Muscle layer of colon (tissue), 2 donors: Measurements from ENCODE around the gene MAGI1.

ENCODE experiments used
- H3K27ac ChIP-seq: one replicate; pipeline ENCODE4 v1.7.0; 2013; ENCODE audit warnings: low read depth, mild to moderate bottlenecking, low read length, moderate library complexity
- H3K27me3 ChIP-seq, 2 donors: one replicate each; pipeline ENCODE4 v1.7.0; 2013; ENCODE audit warnings: low read length in 2 of 2, mild to moderate bottlenecking in 2 of 2; ENCODE audit not compliant: insufficient read depth in 2 of 2, control insufficient read depth in 1 of 2
- H3K36me3 ChIP-seq: one replicate; pipeline ENCODE4 v1.7.0; 2013; ENCODE audit warnings: mild to moderate bottlenecking, low read length; ENCODE audit not compliant: insufficient read depth
- H3K4me1 ChIP-seq: one replicate; pipeline ENCODE4 v1.7.0; 2013; ENCODE audit warnings: mild to moderate bottlenecking, low read length; ENCODE audit not compliant: insufficient read depth
- H3K4me3 ChIP-seq, 2 donors: one replicate each; pipeline ENCODE4 v1.7.0; 2013; ENCODE audit warnings: low read length in 2 of 2, low read depth in 1 of 2, mild to moderate bottlenecking in 1 of 2, moderate library complexity in 1 of 2
- H3K9ac ChIP-seq: one replicate; pipeline ENCODE4 v1.7.0; 2013; ENCODE audit warnings: low read length
- H3K9me3 ChIP-seq: one replicate; pipeline ENCODE4 v1.7.0; 2013; ENCODE audit warnings: mild to moderate bottlenecking, low read length
- donor health status: abdominal sarcoma.
- donor health status: Adenocarcinoma of cecum.

MAGI1 gene

DNA sequence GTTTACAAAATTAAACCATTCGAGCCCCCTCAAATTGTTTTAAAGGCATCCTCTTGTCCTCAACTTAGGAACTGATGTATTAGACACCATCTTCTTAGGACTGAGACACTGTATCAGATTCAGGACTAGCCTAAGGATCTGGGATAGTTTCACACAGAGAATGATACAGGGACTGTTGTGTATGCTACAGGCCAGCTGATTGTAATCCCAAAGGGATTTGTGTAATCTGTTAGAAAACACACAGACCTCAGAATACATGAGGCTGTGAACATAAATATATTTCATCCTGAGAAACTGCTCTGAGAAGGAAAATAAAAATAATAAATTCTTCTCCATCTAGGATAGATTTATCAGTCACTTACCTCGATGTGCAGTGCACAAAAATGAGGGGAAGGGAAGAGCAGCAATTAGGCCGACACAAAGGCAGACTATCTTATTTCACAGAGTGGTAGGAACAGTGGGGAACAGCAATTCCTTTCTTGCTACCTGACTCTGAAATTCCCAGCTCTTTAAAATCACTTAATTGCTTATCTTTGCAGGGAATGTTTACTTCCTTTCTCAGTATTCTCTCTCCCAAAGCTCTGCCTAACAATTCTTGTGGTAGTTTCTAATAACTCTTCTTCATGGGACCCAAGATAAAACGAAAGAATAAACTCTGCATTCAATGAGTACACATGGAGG, 322.5 kb downstream of the MAGI1 start:
- H3K9me3 ChIP-seq, result no peaks in the 10 kb centered on the region
- H3K27me3 ChIP-seq, result no peaks in the 10 kb centered on the region
- no peak overlapping the region for H3K9ac ChIP-seq
- H3K36me3 ChIP-seq, result no peaks in the 10 kb centered on the region
- no peak overlapping the region for H3K4me3 ChIP-seq
- no peak overlapping the region for H3K27ac ChIP-seq
- H3K4me1 ChIP-seq, result no peaks in the 10 kb centered on the region

DNA sequence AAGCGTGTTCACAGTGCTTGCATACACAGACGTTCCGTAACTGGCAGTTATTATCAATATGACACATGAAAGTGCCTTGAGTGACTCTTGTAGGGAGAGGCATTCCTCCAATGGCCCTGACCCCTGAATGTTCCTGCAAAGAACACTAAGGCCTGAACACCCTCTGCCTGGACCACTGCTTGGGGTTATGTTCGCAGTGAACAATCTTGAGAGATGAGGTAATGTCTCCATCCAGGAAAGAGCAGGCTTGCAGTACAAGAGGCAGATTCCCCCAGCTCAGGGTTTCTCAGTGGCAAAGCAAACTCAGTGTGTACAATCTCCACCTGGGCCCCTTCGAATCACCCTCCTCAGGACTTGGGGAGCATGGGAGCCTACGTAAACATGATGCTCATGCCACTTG, 324.6 kb downstream of the MAGI1 start:
- Histone ChIP-seq H3K4me1 (no peaks in the 10 kb centered on the region), H3K36me3 (no peaks in the 10 kb centered on the region), H3K27ac (no peak overlapping the region), H3K9ac (no peak overlapping the region), H3K4me3 (no peak overlapping the region), H3K27me3 (no peaks in the 10 kb centered on the region), H3K9me3 (no peaks in the 10 kb centered on the region)

DNA sequence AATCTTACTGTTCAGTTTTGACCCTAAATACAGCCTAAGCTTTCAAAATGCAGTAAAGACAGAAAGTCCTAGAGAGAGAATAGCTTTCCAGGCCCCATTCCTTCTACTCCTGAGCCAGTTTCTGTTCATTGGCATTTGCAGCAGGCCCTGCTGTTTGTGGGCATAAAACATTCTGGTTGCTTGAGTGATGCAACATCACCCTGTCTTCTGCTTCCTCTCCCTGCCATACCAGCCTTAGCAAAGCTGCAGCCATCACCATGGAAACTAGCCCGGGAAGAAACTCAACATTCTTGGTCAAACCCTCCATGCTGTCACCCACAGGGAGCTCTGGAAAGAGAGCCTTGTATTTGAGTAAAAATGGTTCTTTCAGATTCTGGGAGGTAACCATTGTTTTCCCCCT, 325.7 kb downstream of the MAGI1 start:
- no peaks in the 10 kb centered on the region for H3K4me1 ChIP-seq
- H3K36me3 ChIP-seq, result no peaks in the 10 kb centered on the region
- H3K27ac ChIP-seq, result no peak overlapping the region
- H3K4me3 ChIP-seq, result no peak overlapping the region
- no peaks in the 10 kb centered on the region for H3K27me3 ChIP-seq
- no peak overlapping the region for H3K9ac ChIP-seq
- no peaks in the 10 kb centered on the region for H3K9me3 ChIP-seq

DNA sequence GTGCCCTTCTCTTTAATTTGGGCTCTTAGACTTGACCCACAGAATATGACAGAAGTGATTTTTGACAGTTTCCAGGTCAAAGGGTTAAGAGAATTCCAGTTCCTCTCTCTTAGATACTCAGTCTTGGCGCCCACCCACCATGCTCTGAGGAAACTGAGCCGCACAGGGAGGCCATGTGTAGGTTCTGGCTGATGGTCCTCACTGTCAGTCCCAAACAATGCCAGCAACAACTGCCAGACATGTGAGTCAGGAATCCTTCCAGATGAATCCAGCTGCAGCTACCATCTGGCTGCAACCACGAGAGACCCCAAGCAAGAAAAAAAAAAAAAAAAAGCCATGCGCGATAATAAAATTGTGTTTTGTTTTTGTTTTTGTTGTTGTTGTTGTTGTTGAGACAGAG, 326.6 kb downstream of the MAGI1 start:
- H3K27ac ChIP-seq, result no peak overlapping the region
- H3K4me1 ChIP-seq, result no peaks in the 10 kb centered on the region
- H3K36me3 ChIP-seq, result no peaks in the 10 kb centered on the region
- no peaks in the 10 kb centered on the region for H3K27me3 ChIP-seq
- H3K9ac ChIP-seq, result no peak overlapping the region
- no peak overlapping the region for H3K4me3 ChIP-seq
- H3K9me3 ChIP-seq, result no peaks in the 10 kb centered on the region

DNA sequence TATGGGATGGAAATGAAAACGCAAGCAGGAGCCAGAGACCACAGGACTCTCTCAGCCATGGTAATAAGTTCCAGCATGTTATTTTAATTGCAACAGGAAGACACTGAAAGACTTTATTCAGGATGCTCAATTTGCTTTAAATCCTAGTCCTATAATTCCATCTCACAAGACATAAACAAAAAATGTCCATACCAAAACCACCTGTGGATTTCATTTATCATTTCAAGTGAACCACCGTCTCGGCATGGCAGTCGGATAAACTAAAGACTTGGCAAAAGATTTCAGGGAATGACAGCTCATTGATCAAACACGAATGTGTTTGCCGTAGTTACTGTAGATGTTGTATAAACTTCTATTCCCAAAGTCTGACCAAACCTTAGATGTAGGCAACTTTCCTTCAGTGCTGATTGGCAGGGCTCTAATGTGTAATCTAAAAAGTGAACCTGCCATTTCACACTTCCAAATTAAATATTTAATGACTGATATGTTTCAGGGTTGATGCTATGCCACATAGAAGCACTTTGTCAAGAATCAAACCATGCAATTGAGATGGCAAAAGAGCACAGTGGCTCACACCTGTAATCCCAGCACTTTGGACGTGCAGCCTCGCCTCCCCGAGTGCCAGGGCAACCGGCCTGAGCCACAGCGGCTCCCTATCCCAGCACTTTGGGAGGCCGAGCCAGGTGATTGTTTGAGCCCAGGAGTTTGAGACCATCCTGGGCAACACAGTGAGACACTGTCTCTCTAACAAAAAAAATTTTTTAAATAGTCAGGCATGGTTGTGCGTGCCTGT, 331.7 kb downstream of the MAGI1 start:
- Histone ChIP-seq H3K4me1 (no peaks in the 10 kb centered on the region), H3K9ac (no peak overlapping the region), H3K9me3 (no peaks in the 10 kb centered on the region), H3K36me3 (no peaks in the 10 kb centered on the region), H3K27ac (no peak overlapping the region), H3K4me3 (no peak overlapping the region), H3K27me3 (no peaks in the 10 kb centered on the region)

DNA sequence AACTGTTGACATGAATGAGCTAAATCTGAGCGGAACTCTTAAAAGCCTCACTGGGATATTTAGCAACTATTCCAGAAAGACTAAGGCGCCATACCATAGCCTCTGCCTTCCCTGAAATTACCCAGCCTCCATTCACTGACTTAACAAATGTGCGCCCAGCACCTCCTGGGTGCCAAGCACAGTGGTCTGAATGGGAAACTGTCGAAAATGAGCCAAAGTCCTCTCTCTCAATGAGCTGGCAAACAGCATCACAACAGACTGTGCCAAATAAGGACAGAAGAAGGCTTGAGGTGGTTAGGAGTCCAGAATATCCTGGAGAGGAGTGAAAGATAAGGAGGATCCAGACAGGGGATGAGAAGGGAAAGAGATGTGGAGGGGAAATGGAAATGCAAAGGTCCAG, 332.4 kb downstream of the MAGI1 start:
- Histone ChIP-seq H3K4me3 (no peak overlapping the region), H3K9me3 (no peaks in the 10 kb centered on the region), H3K36me3 (no peaks in the 10 kb centered on the region), H3K4me1 (no peaks in the 10 kb centered on the region), H3K9ac (no peak overlapping the region), H3K27me3 (no peaks in the 10 kb centered on the region), H3K27ac (no peak overlapping the region)

DNA sequence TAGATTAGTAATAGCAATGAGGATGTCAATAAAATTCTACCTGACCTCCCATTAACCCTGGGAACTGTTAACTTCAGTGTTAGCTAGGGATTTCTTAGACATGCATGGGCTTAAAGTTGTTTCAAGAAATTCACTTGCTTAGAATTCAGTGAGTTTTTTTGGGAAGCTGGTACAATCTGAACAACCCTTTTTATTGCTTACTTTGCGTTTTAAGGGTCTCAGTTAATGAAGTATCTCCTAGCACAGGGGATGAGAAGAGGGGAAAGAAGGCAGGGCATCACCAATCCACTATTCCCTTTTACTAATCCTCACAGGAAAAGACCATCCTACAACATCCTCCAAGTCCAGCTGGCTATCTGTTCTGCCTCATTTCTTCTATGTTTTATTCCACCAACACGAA, 334.9 kb downstream of the MAGI1 start:
- Histone ChIP-seq H3K9me3 (no peaks in the 10 kb centered on the region), H3K36me3 (no peaks in the 10 kb centered on the region), H3K27ac (no peak overlapping the region), H3K4me3 (no peak overlapping the region), H3K4me1 (no peaks in the 10 kb centered on the region), H3K9ac (no peak overlapping the region), H3K27me3 (no peaks in the 10 kb centered on the region)

DNA sequence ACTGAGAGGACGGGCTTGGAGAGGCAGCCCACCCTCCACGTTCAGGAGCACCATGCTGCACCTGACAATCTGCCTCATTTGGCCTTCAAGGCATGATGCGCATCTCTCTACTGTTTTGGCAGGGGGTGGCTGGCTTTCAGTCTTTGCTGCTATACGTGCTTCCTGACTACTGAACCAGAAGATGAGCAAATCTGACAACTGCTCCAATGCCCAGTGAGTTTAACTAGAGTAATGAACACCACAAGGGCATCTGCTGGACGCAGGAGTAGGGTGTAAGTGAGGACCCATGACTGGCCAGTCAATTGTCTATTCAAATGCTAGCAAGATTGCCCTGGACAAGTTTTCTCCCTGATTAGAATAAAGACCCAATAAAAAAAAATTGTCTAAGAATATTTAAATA, 335.7 kb downstream of the MAGI1 start:
- Histone ChIP-seq H3K27ac (no peak overlapping the region), H3K9me3 (no peaks in the 10 kb centered on the region), H3K36me3 (no peaks in the 10 kb centered on the region), H3K9ac (no peak overlapping the region), H3K4me1 (no peaks in the 10 kb centered on the region), H3K27me3 (no peaks in the 10 kb centered on the region), H3K4me3 (no peak overlapping the region)

DNA sequence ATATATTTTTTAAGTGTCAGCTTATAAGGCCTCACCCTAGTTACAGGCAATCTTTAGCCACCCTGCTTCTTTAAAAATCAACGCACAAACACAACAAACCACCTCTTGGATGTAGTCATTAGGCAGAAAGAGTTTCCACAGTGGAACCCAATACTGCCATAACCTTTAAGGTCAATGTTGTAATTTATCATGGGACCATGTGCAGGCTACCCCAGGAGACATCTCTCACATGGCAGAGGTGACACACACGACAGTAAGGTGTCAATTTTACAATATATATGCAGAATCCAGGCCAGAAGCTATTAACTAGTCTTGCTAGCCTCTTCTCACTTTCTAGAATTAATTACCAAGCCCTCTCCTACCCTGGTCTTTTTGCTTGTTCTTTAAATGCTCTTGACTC, 336.5 kb downstream of the MAGI1 start:
- Histone ChIP-seq H3K9me3 (no peaks in the 10 kb centered on the region), H3K4me1 (no peaks in the 10 kb centered on the region), H3K9ac (no peak overlapping the region), H3K4me3 (no peak overlapping the region), H3K27ac (no peak overlapping the region), H3K27me3 (no peaks in the 10 kb centered on the region), H3K36me3 (no peaks in the 10 kb centered on the region)

DNA sequence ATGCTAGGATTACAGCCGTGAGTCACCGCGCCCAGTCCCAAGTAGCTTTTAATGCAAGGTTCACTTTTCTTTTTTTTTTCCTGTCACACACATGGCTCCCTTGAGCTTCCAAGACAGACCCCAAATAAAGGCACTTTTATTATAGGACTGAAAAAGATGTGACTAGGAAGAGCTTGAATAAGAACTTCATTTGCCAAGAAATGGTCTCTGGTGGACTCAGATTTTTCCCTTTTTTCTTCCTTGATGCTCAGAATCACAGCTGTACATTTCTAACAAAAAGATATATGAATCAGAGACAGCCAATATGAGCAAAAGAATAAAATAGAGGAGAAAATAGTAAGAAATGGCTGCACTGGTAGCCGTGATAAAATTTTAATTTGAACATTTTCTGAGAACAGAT, 337.2 kb downstream of the MAGI1 start:
- Histone ChIP-seq H3K9ac (no peak overlapping the region), H3K4me3 (no peak overlapping the region), H3K27ac (no peak overlapping the region), H3K36me3 (no peaks in the 10 kb centered on the region), H3K9me3 (no peaks in the 10 kb centered on the region), H3K27me3 (no peaks in the 10 kb centered on the region), H3K4me1 (no peaks in the 10 kb centered on the region)

DNA sequence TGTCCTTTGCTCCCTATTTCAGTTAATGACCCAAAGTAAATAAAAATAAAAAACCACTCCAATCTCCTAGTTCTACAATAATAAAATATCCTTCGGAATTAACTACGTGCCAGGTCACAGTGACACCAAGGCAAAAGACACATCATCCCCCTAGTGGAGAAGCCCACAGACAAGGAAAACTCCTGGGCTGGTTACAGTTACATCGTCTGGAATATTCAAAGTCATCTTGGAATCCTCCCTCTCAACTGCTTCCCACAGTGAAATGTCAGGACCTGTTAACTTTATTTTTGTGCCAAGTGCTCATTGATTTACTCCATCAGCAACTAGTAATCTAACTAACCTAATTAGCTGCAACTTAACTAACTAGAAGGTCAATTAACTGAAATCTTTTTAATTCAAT, 349.3 kb downstream of the MAGI1 start:
- Histone ChIP-seq H3K4me1 (no peaks in the 10 kb centered on the region), H3K27me3 (no peaks in the 10 kb centered on the region), H3K27ac (no peak overlapping the region), H3K9ac (no peak overlapping the region), H3K36me3 (no peaks in the 10 kb centered on the region), H3K9me3 (no peaks in the 10 kb centered on the region), H3K4me3 (no peak overlapping the region)

DNA sequence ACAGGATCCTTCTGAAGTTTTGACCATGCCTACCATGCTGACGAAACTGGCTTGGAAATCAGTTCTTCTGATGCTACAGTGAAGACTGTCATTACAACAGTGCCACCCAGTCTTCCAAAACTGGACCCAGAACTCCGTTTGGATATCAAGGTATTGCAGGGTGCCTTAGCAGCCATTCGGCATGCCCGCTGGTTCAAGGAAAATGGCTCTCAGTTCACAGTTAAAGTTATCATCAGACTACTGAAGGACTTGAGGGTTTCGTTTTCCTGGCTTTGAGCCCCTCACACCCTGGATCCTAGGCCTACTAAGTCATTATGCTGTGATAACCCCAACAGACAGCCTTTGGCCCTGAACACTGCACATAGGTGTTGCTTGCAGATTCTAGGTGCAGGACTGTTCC, 351.0 kb downstream of the MAGI1 start:
- Histone ChIP-seq H3K9me3 (no peaks in the 10 kb centered on the region), H3K4me1 (no peaks in the 10 kb centered on the region), H3K9ac (no peak overlapping the region), H3K36me3 (no peaks in the 10 kb centered on the region), H3K27me3 (no peaks in the 10 kb centered on the region), H3K27ac (no peak overlapping the region), H3K4me3 (no peak overlapping the region)
